Coronary artery (tissue), 2 donors: ENCODE data around the gene PCK1.

Source experiments
- DNase-seq: peaks from one replicate; pipeline ENCODE4 v3.0.0-alpha.2; 2017; ENCODE audit warnings: low spot score
- H3K27ac ChIP-seq, 2 donors: fragments of 200-600 bp; sonication (generic); one replicate each; pipeline ENCODE4 v1.5.1; 2016 to 2019
- H3K4me3 ChIP-seq: fragments of 200-600 bp; sonication (generic); 2 replicates; pipeline ENCODE4 v1.5.1; 2016; ENCODE audit warnings: mild to moderate bottlenecking, moderate library complexity
- CTCF ChIP-seq: fragments of 200-600 bp; sonication (generic); IDR thresholded peaks from one replicate; pipeline ENCODE4 v1.5.1; 2019; ENCODE audit warnings: antibody characterized with exemption

PCK1 gene

GRCh38 chr20:57596358-57596757, 35.4 kb downstream of the PCK1 start:
- H3K27ac ChIP-seq, result no peak overlapping the region
- no peak for TF ChIP-seq CTCF
- no peak overlapping the region for H3K4me3 ChIP-seq
- DNase-seq, result no peak

- H3K27ac ChIP-seq, result no peak overlapping the region
- peak overlapping the region; percentile 54 for H3K4me3 ChIP-seq
- DNase-seq, result no peak
- peak; percentile 97 for TF ChIP-seq CTCF
These were observed 36.4 kb downstream of the PCK1 start for GRCh38 chr20:57596998-57597939.

- no peak for TF ChIP-seq CTCF
- no peak overlapping the region for H3K4me3 ChIP-seq
- H3K27ac ChIP-seq, result no peak overlapping the region
- DNase-seq, result no peak
These were observed 37.1 kb downstream of the PCK1 start for GRCh38 chr20:57598060-57598459.

- no peak for DNase-seq
- TF ChIP-seq CTCF, result no peak
- no peak overlapping the region for H3K4me3 ChIP-seq
- H3K27ac ChIP-seq, result no peak overlapping the region
These were observed 37.6 kb downstream of the PCK1 start for GRCh38 chr20:57598491-57598890.

GRCh38 chr20:57600320-57601210, 39.7 kb downstream of the PCK1 start:
- no peak for TF ChIP-seq CTCF
- Histone ChIP-seq H3K27ac (no peak overlapping the region), H3K4me3 (no peak overlapping the region)
- DNase-seq, result no peak

GRCh38 chr20:57601211-57601570, 40.3 kb downstream of the PCK1 start:
- no peak overlapping the region for H3K27ac ChIP-seq
- no peak for TF ChIP-seq CTCF
- DNase-seq, result no peak
- H3K4me3 ChIP-seq, result no peak overlapping the region
